HG02884 (cell line): Measurements from ENCODE around the gene SLC44A1.
"Not testable (repeated sequence)": the region's sequence is repeated elsewhere in the genome, so short reads cannot be mapped to it uniquely, and the experiment has no call there.

Experiments
- ATAC-seq: cut with Tn5 transposase; IDR thresholded peaks from one replicate; pipeline ENCODE4 v1.9.1; 2021; ENCODE audit warnings: mild to moderate bottlenecking, moderate library complexity; ENCODE audit not compliant: unreplicated experiment

Gene SLC44A1

DNA sequence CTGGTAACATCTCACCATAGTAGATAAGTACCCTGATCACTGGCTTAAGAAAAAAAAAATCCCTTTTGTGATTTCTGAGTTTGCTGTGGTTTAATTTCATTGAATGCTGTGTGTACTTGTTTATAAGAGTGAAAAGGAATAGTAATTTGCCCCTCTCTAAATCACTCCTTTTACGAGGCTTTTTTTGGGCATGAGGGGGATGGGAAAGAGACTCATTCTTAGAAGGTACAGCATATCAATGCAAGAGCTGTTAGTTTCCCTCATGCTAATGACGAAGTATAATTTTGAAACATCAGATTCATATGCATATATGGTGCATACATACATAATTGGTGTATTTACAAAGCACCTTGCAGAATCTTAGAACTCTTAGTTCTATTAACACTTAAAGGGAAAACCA, 2.4 kb upstream of the SLC44A1 start:
- ATAC-seq, result no peak

DNA sequence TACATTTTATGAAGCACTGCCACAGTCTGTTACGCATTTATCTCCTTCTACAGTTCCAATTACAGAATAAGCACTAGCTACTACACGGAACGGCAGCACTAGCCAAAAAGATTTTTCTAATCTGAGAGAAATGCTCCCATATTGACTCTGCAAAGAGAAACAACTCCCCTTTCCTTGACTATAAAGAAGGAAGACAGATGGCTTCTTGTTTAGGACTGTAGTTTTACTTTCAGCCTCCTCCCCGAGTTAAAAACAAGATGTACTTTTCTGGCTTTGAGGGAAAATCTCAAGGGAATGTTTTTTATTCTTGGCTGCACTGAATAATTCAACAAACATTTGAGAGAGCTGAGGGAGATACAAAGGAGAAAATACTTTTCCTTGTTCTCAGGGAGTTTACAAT, 1.9 kb upstream of the SLC44A1 start:
- no peak for ATAC-seq

DNA sequence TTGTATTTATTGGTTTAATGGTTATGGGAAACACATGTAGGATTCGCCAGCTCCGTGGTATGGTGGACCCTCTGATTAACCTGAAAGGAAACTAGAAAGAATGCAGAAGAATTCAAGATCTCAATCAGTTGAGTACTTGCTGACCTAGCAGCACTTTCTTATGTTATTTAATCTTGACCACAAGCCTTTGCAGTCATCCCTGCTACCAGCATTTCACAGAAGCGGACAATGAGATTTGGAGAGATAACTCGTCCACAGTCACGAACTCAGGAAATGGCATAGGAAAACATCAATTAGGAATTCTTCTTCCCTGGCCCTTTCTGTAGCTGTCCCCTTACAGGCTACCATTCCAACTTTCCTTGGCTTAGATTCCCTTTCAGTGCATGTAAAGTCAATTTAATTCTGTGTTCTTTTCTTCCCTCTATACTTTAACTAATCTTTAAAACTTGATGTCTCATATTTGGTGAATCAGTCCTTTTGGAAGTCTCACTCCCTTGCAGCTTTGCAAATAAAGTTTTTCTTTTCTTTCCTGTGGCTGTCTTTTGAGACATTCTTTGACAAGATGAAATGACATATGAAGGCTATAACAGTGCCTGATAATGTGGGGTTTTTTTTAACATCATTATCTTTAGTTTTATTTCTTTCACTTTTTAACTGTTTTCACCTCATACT, 1.3 kb upstream of the SLC44A1 start:
- ATAC-seq, result no peak

DNA sequence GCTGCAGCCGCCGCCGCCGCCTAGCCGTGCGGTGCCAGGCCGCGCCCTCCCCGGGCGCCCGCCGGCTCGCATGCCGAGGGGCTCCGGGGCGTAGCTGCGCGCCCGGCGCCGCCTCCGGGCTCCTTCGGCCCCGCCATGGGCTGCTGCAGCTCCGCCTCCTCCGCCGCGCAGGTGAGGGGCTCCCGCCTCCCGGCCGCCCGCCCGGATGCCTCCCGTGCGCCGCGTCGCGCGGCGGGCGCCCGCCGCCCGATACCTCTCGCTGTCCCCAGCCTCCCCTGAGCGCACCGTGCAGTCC, 230 bp downstream of the SLC44A1 start:
- peak; percentile 45 for ATAC-seq

DNA sequence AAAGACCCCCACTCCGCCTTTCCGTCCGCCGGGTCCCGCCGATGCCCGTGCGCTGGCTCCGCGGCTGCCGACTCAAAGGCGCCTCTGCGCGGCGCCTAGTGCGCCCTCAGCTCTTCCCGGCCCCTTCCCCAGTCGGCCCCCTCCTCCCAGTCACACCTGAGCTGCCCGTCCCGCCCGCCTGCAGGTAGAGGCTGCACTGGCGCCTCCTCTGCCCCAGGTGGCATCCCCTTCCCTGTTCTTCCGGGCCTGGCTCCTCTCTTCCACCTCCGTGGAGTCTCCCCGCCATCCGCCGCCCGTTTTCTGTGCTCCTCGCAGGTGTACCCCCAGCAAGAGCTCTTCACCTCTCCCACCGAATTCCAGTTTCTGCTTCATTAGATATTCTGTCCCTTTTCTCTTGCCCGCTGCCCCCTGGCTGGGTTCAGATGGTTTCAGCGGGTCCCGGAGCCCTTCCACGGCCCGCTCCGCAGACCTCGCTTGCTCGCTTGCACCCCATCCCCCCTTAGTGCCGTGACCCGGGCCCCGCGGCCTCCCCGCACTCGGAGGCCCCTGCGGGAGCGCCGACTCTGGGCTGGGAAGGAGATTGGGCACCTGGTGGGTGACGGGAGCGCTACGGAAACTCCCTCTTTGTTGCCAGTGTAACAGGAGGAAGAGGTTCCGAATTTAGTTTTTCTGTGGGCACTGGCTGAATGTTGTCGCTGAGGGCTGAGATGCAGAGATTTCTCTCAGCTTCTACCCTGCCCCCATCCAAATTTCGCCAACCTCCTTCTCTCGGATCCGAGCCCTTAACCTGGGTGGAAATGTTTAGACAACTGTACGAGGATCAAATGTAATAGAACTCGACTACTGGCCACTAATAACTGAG, 809 bp downstream of the SLC44A1 start:
- peak; percentile 10 for ATAC-seq

DNA sequence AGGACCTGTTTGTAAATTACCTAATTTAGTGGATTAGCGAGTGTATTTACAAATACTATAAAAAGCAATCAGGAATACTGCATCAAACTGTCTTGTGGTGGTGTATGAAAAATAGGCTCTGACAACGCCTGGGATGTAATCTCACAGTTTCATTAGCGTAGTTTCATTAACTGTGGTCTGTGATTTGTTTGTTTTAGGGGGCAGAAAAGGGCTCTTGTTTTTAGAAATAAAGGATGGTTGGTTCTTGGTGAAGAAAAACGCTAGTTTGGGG, 1.4 kb downstream of the SLC44A1 start:
- ATAC-seq, result no peak

DNA sequence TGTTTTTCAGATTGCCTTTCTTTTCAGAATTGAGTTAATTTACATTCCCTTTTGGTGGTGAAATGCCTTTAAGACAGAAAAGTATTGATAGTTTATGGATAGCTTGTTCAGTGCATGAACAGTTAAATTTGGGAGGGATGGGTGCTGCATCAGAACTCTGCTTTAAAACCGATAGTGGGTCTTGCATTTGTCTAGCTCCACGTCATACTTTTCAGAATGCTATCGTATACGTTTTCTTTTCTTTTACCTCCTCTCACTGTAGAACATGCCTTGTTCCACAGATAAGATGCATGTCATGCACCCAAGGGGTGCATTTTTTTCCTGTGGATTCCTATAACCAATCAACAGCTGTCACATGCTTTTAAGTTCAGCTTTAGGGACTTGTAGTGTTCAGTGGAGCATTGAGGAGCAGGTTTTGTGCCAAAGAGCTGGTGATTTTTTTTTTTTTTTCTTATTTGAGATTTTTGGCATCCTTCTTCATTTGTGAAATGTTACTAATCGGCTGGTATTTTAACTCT, 2.3 kb downstream of the SLC44A1 start:
- ATAC-seq, result no peak

DNA sequence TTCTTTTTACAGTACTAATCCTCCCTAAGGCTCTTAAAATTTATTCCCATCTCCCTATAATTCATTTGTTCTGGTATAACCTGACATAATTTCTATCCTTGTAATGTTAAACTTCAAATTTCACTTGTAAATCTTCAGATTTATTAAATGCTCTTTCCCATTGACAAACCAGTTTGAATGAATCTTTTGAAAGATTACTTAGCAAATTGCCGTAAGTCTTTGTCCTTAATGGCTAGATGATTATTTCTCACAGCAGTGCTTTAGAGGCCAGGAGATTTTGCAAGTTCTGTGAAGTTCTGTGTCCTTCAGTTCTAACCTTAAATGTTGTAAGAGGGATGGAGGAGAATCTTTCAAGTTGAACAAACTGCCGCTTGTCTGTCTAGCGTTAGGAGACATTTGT, 4.2 kb downstream of the SLC44A1 start:
- ATAC-seq, result no peak

DNA sequence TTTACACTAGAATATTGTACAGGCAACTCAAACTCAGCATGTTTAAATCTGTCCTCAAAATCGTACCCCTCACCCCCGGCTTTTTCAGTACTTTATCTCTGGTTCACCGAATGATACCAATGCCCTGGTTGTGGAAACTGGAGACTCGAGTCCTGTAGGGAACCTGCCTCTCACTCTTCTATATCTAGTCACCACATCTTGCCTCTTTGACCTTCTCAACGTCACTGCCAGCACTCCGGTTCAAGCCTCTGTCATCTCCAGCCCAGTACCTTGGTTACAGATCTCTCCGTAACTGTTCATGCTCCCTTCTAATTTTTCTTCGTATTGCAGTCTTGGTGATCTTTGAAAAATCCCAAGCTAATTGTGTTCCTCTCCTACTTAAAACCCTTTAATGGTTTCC, 6.7 kb downstream of the SLC44A1 start:
- ATAC-seq, result no peak

DNA sequence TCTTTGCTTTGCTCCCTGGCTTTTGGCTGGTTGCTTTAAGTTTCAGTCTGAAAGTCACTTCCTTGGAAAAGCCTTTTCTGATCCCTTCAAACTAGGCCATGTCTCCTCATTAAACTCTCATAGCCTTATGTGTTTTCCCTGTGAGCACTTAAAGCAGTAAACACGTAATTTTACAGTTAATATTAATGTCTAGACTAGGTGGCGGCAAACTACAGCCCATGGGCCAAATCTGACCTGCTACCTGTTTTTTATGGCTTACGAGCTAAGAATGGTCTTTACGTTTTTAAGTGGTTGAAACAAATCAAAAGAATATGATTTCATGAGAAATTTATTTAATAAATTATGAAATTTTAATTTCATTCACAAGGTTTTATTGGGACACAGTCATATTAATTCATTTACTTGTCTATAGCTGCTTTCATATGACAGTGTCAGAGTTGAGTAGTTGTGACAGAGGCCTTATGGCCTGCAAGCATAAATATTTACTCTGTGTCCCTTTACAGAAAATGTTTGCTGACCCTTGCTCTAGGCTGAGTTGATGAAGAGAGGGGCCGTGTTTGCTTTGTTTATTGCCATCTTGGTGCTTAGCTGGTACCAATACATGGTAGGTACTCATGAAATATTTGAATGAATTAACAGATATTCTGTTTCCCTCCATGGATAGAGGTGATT, 7.4 kb downstream of the SLC44A1 start:
- no peak for ATAC-seq

DNA sequence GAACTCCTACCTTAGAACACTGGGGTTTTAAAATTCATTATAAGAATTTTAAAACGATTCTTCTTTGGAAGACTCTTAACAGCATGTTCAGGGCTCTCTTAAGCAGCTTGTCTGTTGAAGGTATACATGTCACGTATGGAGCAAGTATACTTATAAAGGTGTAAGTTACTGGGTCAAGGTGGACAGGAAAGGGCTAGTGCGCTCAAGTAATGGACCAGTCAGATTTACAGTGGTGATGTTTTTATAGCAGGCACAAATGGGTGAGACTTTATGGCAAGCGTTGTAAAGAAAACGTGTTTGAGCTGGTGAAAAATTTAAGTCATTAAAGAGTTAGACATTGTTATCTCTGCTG, 7.9 kb downstream of the SLC44A1 start:
- ATAC-seq, result no peak

DNA sequence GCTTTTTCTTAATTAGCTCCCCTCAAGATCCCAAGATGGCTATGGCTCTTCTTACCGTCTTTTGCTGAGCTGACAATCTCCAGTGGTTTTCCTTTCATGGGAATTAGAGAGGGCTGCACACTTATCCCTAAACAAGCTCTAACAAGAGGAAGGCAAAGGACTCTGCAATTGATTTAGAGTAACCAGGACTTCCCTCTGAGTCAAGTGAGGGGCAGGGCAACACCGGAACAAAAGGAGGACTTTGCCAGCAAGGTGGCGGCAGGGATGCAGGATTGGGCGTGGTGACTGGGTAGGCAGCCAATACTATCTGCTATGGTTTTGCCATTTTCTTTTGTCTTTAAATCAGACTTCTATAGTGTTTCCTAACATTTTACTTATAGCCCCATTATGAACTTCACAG, 9.8 kb downstream of the SLC44A1 start:
- ATAC-seq, result no peak

DNA sequence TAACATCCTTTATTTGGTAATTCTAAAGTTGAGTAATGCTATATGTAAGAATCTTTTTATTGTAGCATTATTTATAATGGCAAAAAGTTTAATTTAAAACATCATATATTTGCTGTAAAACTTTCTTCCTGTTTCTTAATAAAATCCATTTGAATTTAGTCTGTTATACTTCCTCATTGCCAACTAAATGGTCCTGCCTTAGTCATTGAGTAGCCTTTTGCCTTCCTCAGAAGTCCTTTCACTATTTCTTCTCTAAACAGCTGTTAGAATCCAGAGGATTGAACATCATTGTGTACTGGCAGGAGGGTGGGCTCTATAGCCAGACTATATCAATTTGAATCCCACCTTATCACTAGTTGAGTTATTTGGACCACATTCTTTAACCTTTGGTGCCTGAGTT, 11.0 kb downstream of the SLC44A1 start:
- no peak for ATAC-seq

DNA sequence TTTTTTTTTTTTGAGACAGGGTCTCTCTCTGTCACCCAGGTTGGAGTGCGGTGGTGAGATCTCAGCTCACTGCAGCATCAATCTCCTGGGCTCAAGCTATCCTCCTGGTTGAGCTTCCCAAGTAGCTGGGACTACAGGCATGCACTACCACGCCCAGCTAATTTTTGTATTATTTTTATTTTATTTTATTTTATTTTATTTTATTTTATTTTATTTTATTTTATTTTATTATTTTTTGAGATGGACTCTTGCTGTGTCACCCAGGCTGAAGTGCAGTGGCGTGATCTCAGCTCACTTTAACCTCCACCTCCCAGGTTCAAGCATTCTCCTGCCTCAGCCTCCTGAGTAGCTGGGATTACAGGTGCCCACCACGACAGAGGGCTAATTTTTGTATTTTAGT, 12.1 kb downstream of the SLC44A1 start:
- ATAC-seq, result not testable (repeated sequence)

DNA sequence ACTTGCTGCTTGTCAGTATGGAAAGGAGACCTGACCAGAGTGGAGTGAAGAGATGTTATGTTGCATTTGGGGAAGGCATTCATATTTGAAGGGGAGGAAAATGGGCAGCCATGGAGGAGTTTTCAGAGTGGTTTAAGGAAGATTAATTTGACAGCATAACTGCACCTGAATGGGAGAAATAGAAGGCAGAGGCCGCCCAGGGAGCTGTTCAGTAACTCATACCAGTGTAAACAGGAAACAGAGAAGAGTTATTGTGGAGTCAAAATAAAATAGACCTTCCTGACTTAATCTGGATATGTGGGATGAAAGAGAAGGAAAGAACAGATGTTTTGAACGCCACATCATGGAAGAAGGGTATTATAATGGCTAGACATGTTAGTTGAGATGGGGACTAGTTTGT, 13.4 kb downstream of the SLC44A1 start:
- no peak for ATAC-seq

DNA sequence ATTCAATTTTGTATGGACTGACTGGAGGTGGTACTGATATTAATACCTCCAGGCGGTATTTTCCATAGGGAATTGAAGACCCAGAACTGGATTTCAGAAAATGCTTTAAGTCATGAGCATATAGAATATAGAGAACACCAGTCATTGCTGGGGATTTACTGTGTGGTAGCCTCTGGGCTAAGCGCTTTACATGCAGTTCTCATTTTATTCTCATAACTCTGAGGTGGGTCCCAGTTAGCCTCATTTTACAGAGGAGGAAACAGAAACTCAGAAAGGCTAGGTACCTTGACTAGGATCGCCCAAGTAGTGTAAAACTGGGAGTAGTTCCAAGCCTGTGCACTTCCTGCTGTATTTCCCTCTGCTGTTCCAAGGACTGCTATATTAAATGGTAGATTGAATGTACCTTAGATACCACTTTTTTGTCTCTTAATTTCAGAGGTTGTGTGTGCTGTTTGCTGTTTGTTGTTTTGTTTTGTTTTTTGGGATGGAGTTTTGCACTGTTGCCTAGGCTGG, 13.8 kb downstream of the SLC44A1 start:
- no peak for ATAC-seq

DNA sequence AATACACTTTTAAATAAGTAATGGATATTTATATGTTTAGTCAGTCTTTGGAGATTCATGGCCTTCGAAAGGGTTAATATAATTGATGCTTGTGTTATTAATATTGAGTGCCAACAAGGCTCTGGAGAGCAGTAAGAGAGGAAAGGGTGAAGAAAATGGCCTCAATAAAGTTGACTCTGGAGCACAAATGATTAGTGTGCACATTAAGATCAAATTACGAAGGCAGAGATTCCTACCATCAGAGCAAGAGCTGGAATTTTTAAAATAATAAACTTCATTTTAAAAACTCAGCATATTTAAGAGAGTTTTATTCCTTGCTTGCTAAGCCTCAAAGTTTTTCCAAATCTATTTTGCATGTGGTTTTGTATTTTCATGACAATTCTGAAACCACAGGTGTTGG, 14.8 kb downstream of the SLC44A1 start:
- ATAC-seq, result no peak

DNA sequence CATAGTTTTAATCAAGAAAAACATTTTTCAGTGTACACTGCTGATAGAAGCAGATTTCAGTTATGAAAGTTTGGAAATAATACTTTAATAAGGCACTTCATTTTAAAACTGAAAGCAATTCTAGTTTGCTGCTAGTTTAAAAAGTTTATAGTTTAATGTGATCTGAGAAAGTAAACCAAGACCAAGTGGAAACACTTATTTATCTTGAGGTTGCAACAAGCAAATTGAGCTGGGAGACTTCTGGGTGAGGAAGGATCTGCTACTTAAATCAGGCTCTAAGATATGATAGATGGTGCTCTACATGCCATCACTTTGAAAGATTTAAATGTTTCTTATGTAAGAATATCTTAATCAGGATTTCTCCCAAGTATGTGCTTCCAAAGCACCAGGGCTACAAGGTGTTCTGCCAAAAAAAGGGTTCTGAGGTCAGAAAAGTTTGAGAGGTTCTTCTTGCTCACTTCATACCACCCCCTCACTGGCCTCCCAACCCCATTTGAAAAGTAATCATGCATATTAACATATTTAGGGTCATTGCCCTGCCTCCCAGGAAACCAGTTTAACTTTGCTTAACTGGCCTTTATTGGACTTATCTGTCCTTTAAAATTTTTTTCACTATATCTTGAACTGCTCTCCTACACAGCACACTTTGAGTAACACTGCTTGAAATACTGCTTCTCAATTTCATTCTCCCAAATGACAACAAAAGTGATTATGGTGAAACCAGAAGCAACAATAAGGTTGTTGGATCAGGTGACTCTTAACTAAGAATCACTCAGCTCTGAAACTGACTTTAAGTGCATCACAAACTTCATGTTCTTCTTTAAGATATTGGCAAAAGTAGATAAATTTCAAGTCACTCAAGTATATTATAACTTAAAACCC, 15.5 kb downstream of the SLC44A1 start:
- ATAC-seq, result no peak

DNA sequence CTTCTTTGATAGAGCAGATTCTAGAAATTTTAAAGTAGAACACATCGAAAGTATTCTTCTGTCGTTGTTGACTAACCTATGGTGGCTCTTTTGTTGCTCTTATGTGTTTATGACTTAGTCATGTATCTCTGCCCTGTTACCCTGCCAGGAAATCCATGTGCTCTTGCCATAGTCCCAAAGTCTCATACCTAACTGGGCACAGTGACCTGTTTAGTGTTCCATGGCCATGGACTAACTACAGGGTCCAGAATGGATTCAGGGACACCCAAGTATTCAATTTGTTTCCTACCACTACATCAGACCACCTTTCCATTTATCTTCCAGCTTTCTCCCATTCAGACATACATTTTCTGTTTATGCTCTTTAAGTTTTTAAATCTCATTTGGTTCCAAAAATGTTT, 18.0 kb downstream of the SLC44A1 start:
- no peak for ATAC-seq

DNA sequence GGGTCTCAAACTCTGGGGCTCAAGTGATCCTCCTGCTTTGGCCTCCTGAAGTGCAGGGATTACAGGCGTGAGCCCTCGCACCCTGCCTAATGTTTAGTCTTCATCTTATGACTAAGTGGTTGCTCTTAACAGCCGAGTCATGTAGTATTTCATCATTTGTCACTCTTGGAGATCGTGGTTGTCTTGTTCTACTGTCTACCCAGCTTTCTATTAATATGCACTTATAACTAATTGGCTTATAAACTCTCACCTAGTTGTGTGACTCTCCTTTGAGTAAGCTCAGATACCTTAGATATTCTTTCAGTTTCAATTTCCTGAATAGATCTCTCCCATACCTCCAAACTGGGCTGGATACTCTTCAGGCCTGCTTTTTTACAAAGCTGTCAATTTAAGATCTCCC, 19.9 kb downstream of the SLC44A1 start:
- ATAC-seq, result no peak

DNA sequence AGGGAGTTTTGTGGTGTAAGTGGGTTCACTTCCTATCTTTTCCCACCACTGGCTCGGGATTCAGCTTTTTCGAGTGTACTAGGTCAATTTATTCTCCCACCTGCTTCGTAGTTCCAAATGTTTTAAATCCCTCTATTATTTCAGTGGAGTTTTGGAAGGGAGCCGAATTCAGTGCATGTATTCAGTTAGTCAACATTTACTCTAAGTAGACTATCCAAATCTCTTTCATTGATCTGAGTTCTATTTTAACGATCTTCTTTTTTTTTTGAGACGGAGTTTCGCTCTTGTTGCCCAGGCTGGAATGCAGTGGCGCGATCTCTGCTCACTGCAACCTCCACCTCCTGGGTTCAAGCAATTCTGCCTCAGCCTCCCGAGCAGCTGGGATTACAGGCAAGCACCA, 23.8 kb downstream of the SLC44A1 start:
- not testable (repeated sequence) for ATAC-seq
